ENCODE data around the gene PDE9A.

PDE9A gene

DNA sequence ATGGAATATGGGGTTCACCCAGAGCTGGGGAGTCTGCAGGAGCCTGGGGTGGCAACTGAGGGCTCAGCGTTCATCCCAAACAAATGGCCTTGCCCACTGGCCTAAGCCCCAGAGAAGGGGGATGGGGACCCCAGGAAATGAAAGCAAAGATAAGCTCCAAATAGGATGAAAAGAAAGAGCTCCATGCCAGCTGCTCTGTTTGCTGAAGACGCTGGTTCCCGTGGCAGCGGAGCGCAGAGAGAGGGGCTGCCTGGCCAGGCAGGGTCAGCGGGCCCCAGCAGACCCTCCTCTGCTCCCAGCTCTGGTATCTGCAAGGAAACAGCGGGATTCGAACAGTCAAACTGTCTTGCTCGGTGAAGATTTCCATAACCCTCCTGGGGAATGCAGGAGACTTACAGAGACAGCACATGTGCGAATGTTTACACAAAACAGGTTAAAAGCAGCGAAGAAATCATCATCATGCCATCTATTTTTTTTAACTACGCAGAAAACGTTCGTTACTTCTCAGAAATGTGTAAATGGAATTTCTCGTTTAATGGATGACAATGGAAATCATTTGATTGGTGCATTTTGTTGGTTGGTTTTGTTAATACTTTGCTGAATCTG, 94.4 kb downstream of the PDE9A start:
- Histone ChIP-seq H3K9me3 (ENCODE audit: control extremely low read depth in 1 of 5, control insufficient read depth in 4 of 5, insufficient read depth in 2 of 5, low read depth in 1 of 5, low read length in 4 of 5) (no peaks in the 10 kb centered on the region), H3K4me3 (ENCODE audit: control insufficient read depth in 1 of 7, extremely low read depth in 1 of 7, insufficient read depth in 4 of 7, low read depth in 2 of 7, low read length in 6 of 7) (no peak overlapping the region), H3K36me3 (ENCODE audit: control insufficient read depth in 4 of 4, insufficient read depth in 4 of 4, low read length in 3 of 4) (no peaks in the 10 kb centered on the region), H3K27me3 (replicated peaks in 2 of 5; ENCODE audit: control insufficient read depth in 4 of 5, insufficient read depth in 5 of 5, low read length in 4 of 5) (no peaks in the 10 kb centered on the region), H3K4me1 (ENCODE audit: control extremely low read depth in 1 of 4, control insufficient read depth in 4 of 4, insufficient read depth in 4 of 4, low read length in 3 of 4) (peaks cover 0 to 27% (median 23%) of the 10 kb centered on the region in 4 experiments), H3K27ac (ENCODE audit: insufficient read depth in 1 of 2, low read depth in 1 of 2, low read length in 2 of 2, poor library complexity in 1 of 2, severe bottlenecking in 2 of 2) (no peak overlapping the region)
- DNase-seq, result no peak
- ChIA-PET POLR2A (no interaction called here), CTCF (interaction anchor here (1.0 to 1.2 kb wide), 3 partner anchors 10 to 13 kb away, joined by 3 read pairs; no protein-coding TSS in a partner anchor)
- 97% methylated on average over 10 of the region's 15 CpGs for WGBS (ENCODE audit: insufficient coverage)

DNA sequence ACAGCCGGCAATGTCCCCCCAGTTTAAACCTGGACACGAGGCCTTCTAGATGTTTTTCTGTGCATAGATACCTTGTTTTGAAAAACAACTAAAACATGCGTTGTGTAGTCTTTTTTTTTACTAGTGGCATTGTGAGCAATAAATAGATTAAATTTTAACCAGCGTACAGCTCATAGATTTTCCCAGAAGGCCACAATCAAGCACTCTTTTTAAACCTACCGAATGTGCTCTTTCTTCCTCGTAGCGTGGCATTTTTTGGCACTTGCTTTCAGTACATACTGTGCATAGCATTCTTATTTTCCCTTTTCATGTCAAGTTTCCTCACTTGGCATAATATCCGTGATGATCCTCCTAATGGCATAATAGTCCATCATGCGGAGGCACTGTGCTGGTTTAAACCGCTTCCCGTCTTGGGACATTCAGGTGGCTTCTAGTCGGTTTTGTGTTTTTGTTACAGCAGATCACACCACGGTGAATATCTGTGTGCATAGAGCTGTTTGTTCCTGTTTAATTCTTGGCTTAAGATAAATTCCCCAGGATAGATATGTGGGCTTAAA, 95.3 kb downstream of the PDE9A start:
- CTCF ChIA-PET, result no interaction called here

DNA sequence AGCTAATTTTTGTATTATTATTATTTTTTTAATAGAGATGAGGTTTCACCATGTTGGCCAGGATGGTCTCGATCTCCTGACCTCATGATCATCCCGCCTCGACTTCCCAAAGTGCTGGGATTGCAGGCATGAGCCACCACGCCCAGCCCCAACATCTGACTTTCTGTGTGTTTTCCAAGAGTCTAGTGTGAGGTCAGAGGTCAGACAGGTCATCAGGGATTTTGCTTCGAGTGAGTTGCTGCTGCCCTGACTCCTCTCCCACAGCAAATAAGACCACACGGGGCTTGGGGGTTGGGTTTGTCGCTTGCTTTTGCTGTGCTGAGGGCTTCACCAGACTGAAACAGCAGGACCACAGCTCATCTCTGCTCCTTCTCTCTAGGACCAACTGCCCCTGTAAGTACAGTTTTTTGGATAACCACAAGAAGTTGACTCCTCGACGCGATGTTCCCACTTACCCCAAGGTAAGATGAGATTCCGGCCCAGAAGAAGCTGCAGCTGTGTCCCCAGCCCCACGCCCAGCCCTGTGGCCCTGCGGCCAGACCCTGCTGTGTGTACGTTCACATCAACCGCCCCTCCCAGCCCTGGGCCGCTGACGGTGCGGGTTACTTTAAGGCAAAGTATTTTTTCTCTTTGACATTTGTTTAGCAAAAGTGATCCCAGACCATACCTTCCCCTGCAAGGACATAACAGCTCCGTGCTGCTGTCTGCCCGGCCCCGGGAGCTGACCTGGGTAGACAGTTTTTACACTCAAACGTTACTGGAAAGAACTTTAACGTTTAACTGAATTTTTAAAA, 97.5 kb downstream of the PDE9A start:
- H3K9me3 ChIP-seq (ENCODE audit: control extremely low read depth in 1 of 5, control insufficient read depth in 4 of 5, insufficient read depth in 2 of 5, low read depth in 1 of 5, low read length in 4 of 5), result no peaks in the 10 kb centered on the region
- H3K27ac ChIP-seq (ENCODE audit: insufficient read depth in 1 of 2, low read depth in 1 of 2, low read length in 2 of 2, poor library complexity in 1 of 2, severe bottlenecking in 2 of 2), result no peak overlapping the region
- DNase-seq, result no peak
- whole genome bisulfite sequencing (ENCODE audit: insufficient coverage), result 99% methylated on average over 21 of the region's 23 CpGs
- no peaks in the 10 kb centered on the region for H3K36me3 ChIP-seq (ENCODE audit: control insufficient read depth in 4 of 4, insufficient read depth in 4 of 4, low read length in 3 of 4)
- H3K27me3 ChIP-seq (replicated peaks in 2 of 5; ENCODE audit: control insufficient read depth in 4 of 5, insufficient read depth in 5 of 5, low read length in 4 of 5), result no peaks in the 10 kb centered on the region
- CTCF ChIA-PET, result no interaction called here
- POLR2A ChIA-PET, result no interaction called here
- peaks cover 0 to 19% (median 16%) of the 10 kb centered on the region in 4 experiments for H3K4me1 ChIP-seq (ENCODE audit: control extremely low read depth in 1 of 4, control insufficient read depth in 4 of 4, insufficient read depth in 4 of 4, low read length in 3 of 4)
- H3K4me3 ChIP-seq (ENCODE audit: control insufficient read depth in 1 of 7, extremely low read depth in 1 of 7, insufficient read depth in 4 of 7, low read depth in 2 of 7, low read length in 6 of 7), result no peak overlapping the region

More for the DNA sequence above, 95.3 kb downstream of the PDE9A start:
- no peak for DNase-seq
- POLR2A ChIA-PET, result no interaction called here
- H3K4me1 ChIP-seq (ENCODE audit: control extremely low read depth in 1 of 4, control insufficient read depth in 4 of 4, insufficient read depth in 4 of 4, low read length in 3 of 4), result peaks cover 0 to 27% (median 23%) of the 10 kb centered on the region in 4 experiments
- H3K9me3 ChIP-seq (ENCODE audit: control extremely low read depth in 1 of 5, control insufficient read depth in 4 of 5, insufficient read depth in 2 of 5, low read depth in 1 of 5, low read length in 4 of 5), result no peaks in the 10 kb centered on the region
- H3K27me3 ChIP-seq (replicated peaks in 2 of 5; ENCODE audit: control insufficient read depth in 4 of 5, insufficient read depth in 5 of 5, low read length in 4 of 5), result no peaks in the 10 kb centered on the region
- no peak overlapping the region for H3K4me3 ChIP-seq (ENCODE audit: control insufficient read depth in 1 of 7, extremely low read depth in 1 of 7, insufficient read depth in 4 of 7, low read depth in 2 of 7, low read length in 6 of 7)
- 90% methylated on average over 11 of the region's 13 CpGs for WGBS (ENCODE audit: insufficient coverage)
- no peak overlapping the region for H3K27ac ChIP-seq (ENCODE audit: insufficient read depth in 1 of 2, low read depth in 1 of 2, low read length in 2 of 2, poor library complexity in 1 of 2, severe bottlenecking in 2 of 2)
- H3K36me3 ChIP-seq (ENCODE audit: control insufficient read depth in 4 of 4, insufficient read depth in 4 of 4, low read length in 3 of 4), result no peaks in the 10 kb centered on the region

DNA sequence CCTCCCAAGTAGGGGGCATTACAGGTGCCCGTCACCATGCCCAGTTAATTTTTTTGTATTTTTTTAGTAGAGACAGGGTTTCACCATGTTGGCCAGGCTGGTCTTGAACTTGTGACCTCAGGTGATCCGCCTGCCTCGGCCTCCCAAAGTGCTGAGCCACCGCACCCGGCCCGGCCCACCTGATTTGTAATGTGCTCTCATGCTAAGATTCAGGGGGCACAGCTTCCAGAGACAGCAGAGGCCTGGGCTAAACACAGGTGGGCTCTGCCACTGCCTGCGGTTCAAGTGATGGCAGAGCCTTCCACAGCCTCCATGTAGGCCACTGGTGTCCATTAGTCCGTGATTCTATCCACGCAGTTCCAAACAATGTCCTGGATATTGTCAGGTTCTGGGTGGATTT, 98.4 kb downstream of the PDE9A start:
- no peak for DNase-seq
- Histone ChIP-seq H3K27me3 (replicated peaks in 2 of 5; ENCODE audit: control insufficient read depth in 4 of 5, insufficient read depth in 5 of 5, low read length in 4 of 5) (no peaks in the 10 kb centered on the region), H3K36me3 (ENCODE audit: control insufficient read depth in 4 of 4, insufficient read depth in 4 of 4, low read length in 3 of 4) (no peaks in the 10 kb centered on the region), H3K4me1 (ENCODE audit: control extremely low read depth in 1 of 4, control insufficient read depth in 4 of 4, insufficient read depth in 4 of 4, low read length in 3 of 4) (peaks cover 0 to 10% (median 9%) of the 10 kb centered on the region in 4 experiments), H3K4me3 (ENCODE audit: control insufficient read depth in 1 of 7, extremely low read depth in 1 of 7, insufficient read depth in 4 of 7, low read depth in 2 of 7, low read length in 6 of 7) (no peak overlapping the region), H3K9me3 (ENCODE audit: control extremely low read depth in 1 of 5, control insufficient read depth in 4 of 5, insufficient read depth in 2 of 5, low read depth in 1 of 5, low read length in 4 of 5) (no peaks in the 10 kb centered on the region), H3K27ac (ENCODE audit: insufficient read depth in 1 of 2, low read depth in 1 of 2, low read length in 2 of 2, poor library complexity in 1 of 2, severe bottlenecking in 2 of 2) (no peak overlapping the region)
- CTCF ChIA-PET, result no interaction called here
- POLR2A ChIA-PET, result no interaction called here
- 100% methylated on average over 6 of the region's 9 CpGs for WGBS (ENCODE audit: insufficient coverage)

DNA sequence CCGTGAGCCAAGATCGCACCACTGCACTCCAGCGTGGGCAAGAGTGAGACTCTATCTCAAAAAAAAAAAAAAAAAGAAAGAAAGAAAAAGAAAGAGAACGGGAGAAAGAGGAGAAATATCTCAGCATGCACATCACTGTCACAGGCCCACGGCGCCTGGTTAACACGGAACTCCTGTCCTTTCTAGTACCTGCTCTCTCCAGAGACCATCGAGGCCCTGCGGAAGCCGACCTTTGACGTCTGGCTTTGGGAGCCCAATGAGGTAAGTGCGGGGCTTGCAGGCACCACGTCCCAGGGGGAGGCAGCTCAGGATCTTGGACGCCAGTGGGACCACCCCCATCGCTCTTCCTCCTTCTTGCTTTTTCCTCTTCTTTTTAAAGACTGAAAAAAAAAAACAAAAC, 100.4 kb downstream of the PDE9A start:
- no peak overlapping the region for H3K4me3 ChIP-seq (ENCODE audit: control insufficient read depth in 1 of 7, extremely low read depth in 1 of 7, insufficient read depth in 4 of 7, low read depth in 2 of 7, low read length in 6 of 7)
- H3K27ac ChIP-seq (ENCODE audit: insufficient read depth in 1 of 2, low read depth in 1 of 2, low read length in 2 of 2, poor library complexity in 1 of 2, severe bottlenecking in 2 of 2), result no peak overlapping the region
- 98% methylated on average over 9 of the region's 15 CpGs for WGBS (ENCODE audit: insufficient coverage)
- no peaks in the 10 kb centered on the region for H3K36me3 ChIP-seq (ENCODE audit: control insufficient read depth in 4 of 4, insufficient read depth in 4 of 4, low read length in 3 of 4)
- DNase-seq, result no peak
- H3K27me3 ChIP-seq (replicated peaks in 2 of 5; ENCODE audit: control insufficient read depth in 4 of 5, insufficient read depth in 5 of 5, low read length in 4 of 5), result no peaks in the 10 kb centered on the region
- H3K9me3 ChIP-seq (ENCODE audit: control extremely low read depth in 1 of 5, control insufficient read depth in 4 of 5, insufficient read depth in 2 of 5, low read depth in 1 of 5, low read length in 4 of 5), result no peaks in the 10 kb centered on the region
- POLR2A ChIA-PET, result no interaction called here
- CTCF ChIA-PET, result no interaction called here
- H3K4me1 ChIP-seq (ENCODE audit: control extremely low read depth in 1 of 4, control insufficient read depth in 4 of 4, insufficient read depth in 4 of 4, low read length in 3 of 4), result no peaks in the 10 kb centered on the region

DNA sequence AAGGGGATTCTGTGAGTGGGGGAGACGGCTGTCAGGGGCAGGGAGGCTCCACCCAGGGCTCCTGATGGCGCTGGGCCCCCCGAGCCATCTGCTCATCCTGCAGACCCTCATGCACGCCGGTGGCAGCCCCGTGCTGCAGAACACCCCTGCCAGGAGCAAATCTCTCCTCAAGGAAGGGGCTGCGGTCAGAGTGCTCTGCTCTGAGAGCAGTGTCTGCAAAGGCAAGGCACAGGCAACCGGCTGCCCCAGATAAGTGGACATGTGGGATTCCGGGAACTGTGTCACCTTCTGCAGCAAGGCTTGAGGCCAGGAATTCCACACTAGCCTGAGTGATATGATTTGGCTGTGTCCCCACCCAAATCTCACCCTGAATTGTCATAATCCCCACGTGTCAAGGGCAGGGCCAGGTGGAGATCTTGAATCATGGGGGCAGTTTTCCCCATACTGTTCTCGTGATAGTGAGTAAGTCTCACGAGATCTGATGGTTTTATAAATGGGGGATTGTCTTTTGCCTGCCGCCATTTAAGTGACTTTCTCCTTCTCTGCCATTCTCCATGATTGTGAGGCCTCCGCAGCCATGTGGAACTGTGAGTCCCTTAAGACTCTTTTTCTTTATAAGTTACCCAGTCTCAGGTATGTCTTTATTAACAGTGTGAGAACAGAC, 101.0 kb downstream of the PDE9A start:
- Histone ChIP-seq H3K4me3 (ENCODE audit: control insufficient read depth in 1 of 7, extremely low read depth in 1 of 7, insufficient read depth in 4 of 7, low read depth in 2 of 7, low read length in 6 of 7) (no peak overlapping the region), H3K27me3 (replicated peaks in 2 of 5; ENCODE audit: control insufficient read depth in 4 of 5, insufficient read depth in 5 of 5, low read length in 4 of 5) (no peaks in the 10 kb centered on the region), H3K9me3 (ENCODE audit: control extremely low read depth in 1 of 5, control insufficient read depth in 4 of 5, insufficient read depth in 2 of 5, low read depth in 1 of 5, low read length in 4 of 5) (no peaks in the 10 kb centered on the region), H3K27ac (ENCODE audit: insufficient read depth in 1 of 2, low read depth in 1 of 2, low read length in 2 of 2, poor library complexity in 1 of 2, severe bottlenecking in 2 of 2) (no peak overlapping the region), H3K4me1 (ENCODE audit: control extremely low read depth in 1 of 4, control insufficient read depth in 4 of 4, insufficient read depth in 4 of 4, low read length in 3 of 4) (no peaks in the 10 kb centered on the region), H3K36me3 (ENCODE audit: control insufficient read depth in 4 of 4, insufficient read depth in 4 of 4, low read length in 3 of 4) (no peaks in the 10 kb centered on the region)
- DNase-seq, result no peak
- POLR2A ChIA-PET, result no interaction called here
- 96% methylated on average over 10 of the region's 14 CpGs for WGBS (ENCODE audit: insufficient coverage)
- CTCF ChIA-PET, result no interaction called here
